Spleen (tissue), 11 donors: ENCODE measurements around the gene UBIAD1. TPM values are rescaled to one million over a fixed set of nuclear protein-coding genes. Genes with fewer than 3 reads are reported as not detected.
"Not testable (repeated sequence)": the region's sequence is repeated elsewhere in the genome, so short reads cannot be mapped to it uniquely, and the experiment has no call there.

Source experiments
- DNase-seq: peaks from one replicate; pipeline ENCODE4 v3.0.0-alpha.2; 2020
- H3K27ac ChIP-seq, 8 donors: fragments of 200-600 bp; sonication (generic) in 7 of 8; 1 replicate in 4 of 8; 2 replicates in 4 of 8; pipeline versions ENCODE4 v1.5.0 to v1.8.0; 2016 to 2021; ENCODE audit warnings: inconsistent platforms in 4 of 8, mild to moderate bottlenecking in 4 of 8, moderate library complexity in 1 of 8
- H3K27me3 ChIP-seq, 7 donors: fragments of 200-600 bp; sonication (generic) in 6 of 7; replicated peaks in 1 of 7; 1 replicate in 4 of 7; 2 replicates in 3 of 7; pipeline versions ENCODE4 v1.5.0 to v1.8.0; 2016 to 2021; ENCODE audit warnings: inconsistent platforms in 3 of 7, mild to moderate bottlenecking in 1 of 7
- H3K36me3 ChIP-seq, 6 donors: fragments of 200-600 bp; sonication (generic) in 5 of 6; 1 replicate in 4 of 6; 2 replicates in 2 of 6; pipeline versions ENCODE4 v1.5.0 to v1.8.0; 2016 to 2021; ENCODE audit warnings: inconsistent platforms in 2 of 6
- H3K4me1 ChIP-seq, 6 donors: fragments of 200-600 bp; sonication (generic) in 5 of 6; 1 replicate in 3 of 6; 2 replicates in 3 of 6; pipeline versions ENCODE4 v1.5.0 to v1.8.0; 2016 to 2021; ENCODE audit warnings: inconsistent platforms in 3 of 6
- H3K4me3 ChIP-seq, 8 donors: fragments of 200-600 bp; sonication (generic) in 7 of 8; 1 replicate in 4 of 8; 2 replicates in 4 of 8; pipeline versions ENCODE4 v1.5.0 to v1.8.0; 2016 to 2021; ENCODE audit warnings: inconsistent platforms in 4 of 8, mild to moderate bottlenecking in 4 of 8, moderate library complexity in 2 of 8
- H3K9me3 ChIP-seq, 8 donors: fragments of 200-600 bp; sonication (generic) in 7 of 8; 1 replicate in 4 of 8; 2 replicates in 4 of 8; pipeline versions ENCODE4 v1.5.0 to v1.8.0; 2016 to 2021; ENCODE audit warnings: inconsistent platforms in 4 of 8
- POLR2A ChIP-seq, 3 donors: fragments of 450-650 bp; IDR thresholded peaks; one replicate each; pipeline ENCODE4 v1.5.1; 2017; ENCODE audit warnings: antibody characterized with exemption in 3 of 3, mild to moderate bottlenecking in 1 of 3
- POLR2AphosphoS5 ChIP-seq, 3 donors: sonication (generic); formaldehyde crosslinking; IDR thresholded peaks; one replicate each; pipeline ENCODE4 v1.5.1; 2017; ENCODE audit warnings: antibody characterized with exemption in 3 of 3
- WGBS, 5 donors: extraction: QIAGEN DNeasy Blood & Tissue Kit in 3 of 5; methylation state at CpG; one replicate each; pipeline versions ENCODE4 v1.1.5 to v1.1.7; 2013 to 2018; 5-methylcytosine and 5-hydroxymethylcytosine counted together
- intact Hi-C: fragments of 100-400 bp; cut with DNase I; formaldehyde crosslinking; loops from one replicate; pipeline ENCODE4 v1.15.0; 2023; ENCODE audit warnings: low total_unique reads
- polyA plus RNA-seq, 3 donors: library from polyadenylated mRNA; stranded (reverse); fragments of 200-250 nt; gene quantifications; one replicate each; pipeline ENCODE4 v1.2.1, GENCODE V29; 2013
- total RNA-seq, 7 donors: library from RNA; depleted of rRNA in 3 of 7; stranded (reverse); fragments of >200 nt in 3 of 7; fragmentation: NEBNext Ultra II Directional in 4 of 7; extraction: Animal tissue kit (Norgen Biotek cat#: 25700) in 4 of 7; gene quantifications; one replicate each; pipeline versions ENCODE4 v1.1.0 to v1.2.1, GENCODE V29; 2016 to 2021
- TF ChIP-seq, protein P1 (sequence below), 11 experiments: fragments of 200-600 bp in 7 of 11; fragments of 450-650 bp in 4 of 11; sonication (generic) in 4 of 11; IDR thresholded peaks in 8 of 11; conservative IDR thresholded peaks in 3 of 11; 1 replicate in 7 of 11; 2 replicates in 4 of 11; pipeline versions ENCODE4 v1.4.0 to v1.8.0; 2016 to 2021; ENCODE audit warnings: antibody characterized with exemption in 11 of 11, inconsistent platforms in 4 of 11, mild to moderate bottlenecking in 1 of 11
- donor health status: healthy with polysubstance abuse.
- donor health status: DM: no; HTN: no; CAD: no; lungs with moderate emphysema.
- donor health status: DM: no; HTN: no; CAD: no.
- donor health status: Bipolar disorder and iron deficiency.
- donor health status: healthy.
- donor health status: DM: no; HTN: no; CAD: no.
- donor health status: DM: yes; HTN: yes; CAD: no.

UBIAD1 gene
- total and polyA plus RNA-seq, 10 donors, result 6.8 to 18.5 (median 15.7) TPM

DNA sequence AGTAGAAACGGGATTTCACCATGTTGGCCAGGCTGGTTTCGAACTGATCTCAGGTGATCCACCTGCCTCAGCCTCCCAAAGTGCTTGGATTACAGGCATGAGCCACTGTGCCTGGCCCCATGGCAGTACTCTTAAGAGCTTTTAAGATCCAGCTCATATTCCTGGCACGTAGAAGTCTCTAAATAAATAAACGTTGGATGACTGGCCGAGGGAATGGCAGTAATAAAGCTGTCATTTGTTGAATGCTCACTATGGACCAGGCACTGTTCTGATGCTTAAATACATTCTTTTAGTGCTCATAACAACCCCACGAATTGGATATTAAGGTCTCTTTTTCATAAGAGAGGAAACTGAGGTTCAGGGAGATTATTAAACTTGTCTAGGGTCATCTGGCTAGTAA lies 20.9 kb downstream of the UBIAD1 start:
- DNase-seq, result no peak
- Histone ChIP-seq H3K4me3 (no peak overlapping the region), H3K9me3 (no peaks in the 10 kb centered on the region), H3K4me1 (no peaks in the 10 kb centered on the region), H3K36me3 (peaks cover 0 to 81% (median 33%) of the 10 kb centered on the region in 6 donors), H3K27me3 (no peaks in the 10 kb centered on the region), H3K27ac (no peak overlapping the region)
- WGBS, 5 donors, result 91 to 95% (median 92%) methylated on average over 6 of the region's 6 CpGs
- TF ChIP-seq POLR2A (IDR thresholded peaks at IDR 0.05) (no peak), POLR2AphosphoS5 (IDR thresholded peaks at IDR 0.05) (no peak)
- TF ChIP-seq, protein P1, sequence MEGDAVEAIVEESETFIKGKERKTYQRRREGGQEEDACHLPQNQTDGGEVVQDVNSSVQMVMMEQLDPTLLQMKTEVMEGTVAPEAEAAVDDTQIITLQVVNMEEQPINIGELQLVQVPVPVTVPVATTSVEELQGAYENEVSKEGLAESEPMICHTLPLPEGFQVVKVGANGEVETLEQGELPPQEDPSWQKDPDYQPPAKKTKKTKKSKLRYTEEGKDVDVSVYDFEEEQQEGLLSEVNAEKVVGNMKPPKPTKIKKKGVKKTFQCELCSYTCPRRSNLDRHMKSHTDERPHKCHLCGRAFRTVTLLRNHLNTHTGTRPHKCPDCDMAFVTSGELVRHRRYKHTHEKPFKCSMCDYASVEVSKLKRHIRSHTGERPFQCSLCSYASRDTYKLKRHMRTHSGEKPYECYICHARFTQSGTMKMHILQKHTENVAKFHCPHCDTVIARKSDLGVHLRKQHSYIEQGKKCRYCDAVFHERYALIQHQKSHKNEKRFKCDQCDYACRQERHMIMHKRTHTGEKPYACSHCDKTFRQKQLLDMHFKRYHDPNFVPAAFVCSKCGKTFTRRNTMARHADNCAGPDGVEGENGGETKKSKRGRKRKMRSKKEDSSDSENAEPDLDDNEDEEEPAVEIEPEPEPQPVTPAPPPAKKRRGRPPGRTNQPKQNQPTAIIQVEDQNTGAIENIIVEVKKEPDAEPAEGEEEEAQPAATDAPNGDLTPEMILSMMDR (IDR thresholded peaks at IDR 0.05 in 8 of 11, conservative IDR thresholded peaks at IDR 0.05 in 3 of 11), result no peak
- intact Hi-C loops, result no loop called here

DNA sequence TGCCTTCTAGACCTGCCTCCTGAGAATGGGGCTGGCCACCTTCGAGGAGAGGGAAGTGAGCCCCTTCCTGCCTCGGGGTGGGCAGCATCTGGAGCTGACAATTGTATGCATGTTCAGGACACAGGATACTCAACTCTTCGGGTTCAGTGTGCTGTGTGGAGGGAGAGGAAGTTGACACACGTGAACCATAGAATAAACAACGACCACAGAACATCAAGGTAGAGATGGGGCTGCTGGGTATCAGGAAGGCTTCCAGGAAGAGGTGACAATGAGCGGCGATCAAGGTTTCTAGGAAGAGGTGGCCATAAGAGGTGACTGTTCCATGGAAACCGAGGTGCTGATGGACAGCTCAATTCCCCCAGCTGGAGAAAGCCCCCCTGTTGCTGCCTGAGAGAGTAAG lies 22.0 kb downstream of the UBIAD1 start:
- TF ChIP-seq POLR2A (IDR thresholded peaks at IDR 0.05) (no peak), POLR2AphosphoS5 (IDR thresholded peaks at IDR 0.05) (no peak)
- TF ChIP-seq, protein P1 (IDR thresholded peaks at IDR 0.05 in 8 of 11, conservative IDR thresholded peaks at IDR 0.05 in 3 of 11), result no peak
- DNase-seq, result no peak
- Histone ChIP-seq H3K27ac (no peak overlapping the region), H3K4me3 (no peak overlapping the region), H3K36me3 (peaks cover 0 to 70% (median 30%) of the 10 kb centered on the region in 6 donors), H3K4me1 (no peaks in the 10 kb centered on the region), H3K27me3 (no peaks in the 10 kb centered on the region), H3K9me3 (no peaks in the 10 kb centered on the region)
- 51 to 68% (median 56%) methylated on average over 6 to 8 of the region's 8 CpGs for WGBS, 5 donors
- intact Hi-C loops, result no loop called here

DNA sequence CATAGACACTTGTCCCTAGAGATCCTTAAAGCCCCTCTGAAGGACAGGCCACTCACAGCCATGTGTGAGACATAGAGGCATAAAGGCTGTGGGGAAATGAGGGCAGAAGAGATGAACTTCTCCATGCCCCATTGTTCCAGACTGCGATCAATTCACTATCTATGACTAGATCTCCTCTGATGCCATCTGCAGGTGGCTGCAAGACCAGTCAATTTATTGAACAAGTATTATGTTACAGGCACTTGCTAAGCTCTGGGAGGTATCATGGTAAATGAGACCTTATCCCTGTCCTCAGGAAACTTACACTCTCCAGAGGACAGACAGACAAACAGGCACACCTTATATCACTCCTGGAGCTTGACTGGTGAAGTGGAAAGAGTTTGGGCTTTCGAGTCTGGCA lies 22.9 kb downstream of the UBIAD1 start:
- peaks cover 0 to 60% (median 23%) of the 10 kb centered on the region in 6 donors for H3K36me3 ChIP-seq
- DNase-seq, result no peak
- no peaks in the 10 kb centered on the region for H3K4me1 ChIP-seq
- WGBS, 5 donors, result 92 to 100% (median 100%) methylated on average over 2 of the region's 2 CpGs
- H3K9me3 ChIP-seq, result no peaks in the 10 kb centered on the region
- H3K4me3 ChIP-seq, result no peak overlapping the region
- intact Hi-C loops, result no loop called here
- TF ChIP-seq POLR2A (IDR thresholded peaks at IDR 0.05) (no peak), POLR2AphosphoS5 (IDR thresholded peaks at IDR 0.05) (no peak)
- TF ChIP-seq, protein P1 (IDR thresholded peaks at IDR 0.05 in 8 of 11, conservative IDR thresholded peaks at IDR 0.05 in 3 of 11), result no peak
- no peaks in the 10 kb centered on the region for H3K27me3 ChIP-seq
- no peak overlapping the region for H3K27ac ChIP-seq

DNA sequence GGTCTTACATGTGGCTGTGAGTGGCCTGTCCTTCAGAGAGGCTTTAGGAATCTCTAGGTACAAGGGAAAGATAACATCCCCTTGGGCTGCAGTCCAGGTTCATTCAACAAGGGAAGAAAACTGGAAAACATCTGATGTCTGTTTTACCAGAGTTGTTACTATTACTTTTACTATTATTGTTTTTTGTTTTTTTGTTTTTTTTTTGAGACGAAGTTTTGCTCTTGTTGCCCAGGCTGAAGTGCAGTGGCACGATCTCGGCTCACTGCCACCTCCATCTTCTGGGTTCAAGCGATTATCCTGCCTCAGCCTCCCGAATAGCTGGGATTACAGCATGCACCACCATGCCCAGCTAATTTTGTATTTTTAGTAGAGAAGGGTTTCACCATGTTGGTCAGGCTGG lies 24.8 kb downstream of the UBIAD1 start:
- H3K36me3 ChIP-seq, result peaks cover 0 to 43% (median 22%) of the 10 kb centered on the region in 6 donors
- intact Hi-C loops, H3K9me3 ChIP-seq, H3K4me3 ChIP-seq, DNase-seq, H3K4me1 ChIP-seq, H3K27ac ChIP-seq, H3K27me3 ChIP-seq: not testable (repeated sequence)
- 96 to 98% (median 97%) methylated on average over 5 of the region's 5 CpGs for WGBS, 5 donors
